Muscle layer of duodenum (tissue), 2 donors: ENCODE data around the gene LRRC74A.
A peak's percentile ranks its signal among the peaks of the same experiment; 100 is the strongest.

Experiments used
- H3K27ac ChIP-seq: one replicate; pipeline ENCODE4 v1.7.0; 2013; ENCODE audit warnings: mild to moderate bottlenecking, low read length
- H3K27me3 ChIP-seq: one replicate; pipeline ENCODE4 v1.7.0; 2013; ENCODE audit warnings: low read depth, mild to moderate bottlenecking, control low read depth, low read length
- H3K36me3 ChIP-seq, 2 donors: one replicate each; pipeline ENCODE4 v1.7.0; 2013; ENCODE audit warnings: low read length in 2 of 2, control low read depth in 1 of 2, mild to moderate bottlenecking in 1 of 2; ENCODE audit not compliant: insufficient read depth in 2 of 2, control insufficient read depth in 1 of 2
- H3K4me1 ChIP-seq, 2 donors: one replicate each; pipeline ENCODE4 v1.7.0; 2013; ENCODE audit warnings: low read length in 2 of 2, mild to moderate bottlenecking in 2 of 2, control low read depth in 1 of 2, moderate library complexity in 1 of 2; ENCODE audit not compliant: insufficient read depth in 2 of 2, control insufficient read depth in 1 of 2
- H3K4me3 ChIP-seq, 2 donors: one replicate each; pipeline ENCODE4 v1.7.0; 2013; ENCODE audit warnings: low read length in 2 of 2, low read depth in 1 of 2, mild to moderate bottlenecking in 1 of 2
- H3K9me3 ChIP-seq, 2 donors: one replicate each; pipeline ENCODE4 v1.7.0; 2013; ENCODE audit warnings: low read length in 2 of 2, control low read depth in 1 of 2, mild to moderate bottlenecking in 1 of 2; ENCODE audit not compliant: control insufficient read depth in 1 of 2
- donor health status: healthy.

The LRRC74A gene

GRCh38 chr14:76810953-76811400, 15.2 kb upstream of the LRRC74A start:
- Histone ChIP-seq H3K27ac (peak overlapping the region; percentile 70), H3K9me3 (no peaks in the 10 kb centered on the region), H3K4me1 (peaks cover 5 to 6% of the 10 kb centered on the region in 2 donors), H3K4me3 (peak overlapping the region; percentile 46 to 80), H3K36me3 (peaks cover 17 to 20% of the 10 kb centered on the region in 2 donors), H3K27me3 (no peaks in the 10 kb centered on the region)

- H3K36me3 ChIP-seq, result peaks cover 12 to 14% of the 10 kb centered on the region in 2 donors
- H3K27ac ChIP-seq, result peak overlapping the region; percentile 68
- peaks cover 5 to 6% of the 10 kb centered on the region in 2 donors for H3K4me1 ChIP-seq
- H3K4me3 ChIP-seq, result peak overlapping the region; percentile 77 to 80
- H3K27me3 ChIP-seq, result no peaks in the 10 kb centered on the region
- no peaks in the 10 kb centered on the region for H3K9me3 ChIP-seq
Observed at GRCh38 chr14:76811561-76811960, 14.6 kb upstream of the LRRC74A start.

- Histone ChIP-seq H3K36me3 (peaks cover 7 to 9% of the 10 kb centered on the region in 2 donors), H3K4me3 (peak overlapping the region; percentile 77 to 80), H3K27me3 (no peaks in the 10 kb centered on the region), H3K4me1 (peaks cover 5 to 6% of the 10 kb centered on the region in 2 donors), H3K9me3 (no peaks in the 10 kb centered on the region), H3K27ac (peak overlapping the region; percentile 68)
Observed at GRCh38 chr14:76812093-76812421, 14.2 kb upstream of the LRRC74A start.

- Histone ChIP-seq H3K36me3 (peaks cover 3 to 6% of the 10 kb centered on the region in 2 donors), H3K9me3 (no peaks in the 10 kb centered on the region), H3K4me1 (peaks cover 5 to 6% of the 10 kb centered on the region in 2 donors), H3K27me3 (no peaks in the 10 kb centered on the region), H3K27ac (peak within 1 kb of the TSS; percentile 68), H3K4me3 (peak within 1 kb of the TSS; percentile 77 to 80)
Observed at GRCh38 chr14:76812422-76813383, 13.5 kb upstream of the LRRC74A start, which contains the start of gene ANGEL1. TSS of gene ANGEL1 (minus strand) at chr14:76812882. CDS start at chr14:76812827, 55 bp downstream.

- Histone ChIP-seq H3K27ac (no peak overlapping the region), H3K9me3 (no peaks in the 10 kb centered on the region), H3K27me3 (no peaks in the 10 kb centered on the region), H3K36me3 (no peaks in the 10 kb centered on the region), H3K4me3 (no peak overlapping the region), H3K4me1 (peaks cover 5 to 6% of the 10 kb centered on the region in 2 donors)
Observed at GRCh38 chr14:76814726-76815645, 11.2 kb upstream of the LRRC74A start.

- Histone ChIP-seq H3K27ac (no peak overlapping the region), H3K36me3 (no peaks in the 10 kb centered on the region), H3K4me1 (no peaks in the 10 kb centered on the region), H3K4me3 (no peak overlapping the region), H3K27me3 (no peaks in the 10 kb centered on the region), H3K9me3 (no peaks in the 10 kb centered on the region)
Observed at GRCh38 chr14:76820700-76821099, 5.5 kb upstream of the LRRC74A start.

GRCh38 chr14:76827696-76828296, 1.6 kb downstream of the LRRC74A start:
- Histone ChIP-seq H3K4me3 (peak overlapping the region; percentile 4 to 49), H3K27me3 (no peaks in the 10 kb centered on the region), H3K27ac (no peak overlapping the region), H3K36me3 (no peaks in the 10 kb centered on the region), H3K4me1 (peaks cover 0 to 5% of the 10 kb centered on the region in 2 donors), H3K9me3 (no peaks in the 10 kb centered on the region)

- no peaks in the 10 kb centered on the region for H3K36me3 ChIP-seq
- no peaks in the 10 kb centered on the region for H3K27me3 ChIP-seq
- H3K4me1 ChIP-seq, result peaks cover 0 to 5% of the 10 kb centered on the region in 2 donors
- no peak overlapping the region for H3K27ac ChIP-seq
- no peaks in the 10 kb centered on the region for H3K9me3 ChIP-seq
- H3K4me3 ChIP-seq, result peak overlapping the region; percentile 4 to 49
Observed at GRCh38 chr14:76828339-76829012, 2.3 kb downstream of the LRRC74A start.

GRCh38 chr14:76829013-76829365, 2.8 kb downstream of the LRRC74A start:
- Histone ChIP-seq H3K36me3 (no peaks in the 10 kb centered on the region), H3K4me1 (peaks cover 0 to 5% of the 10 kb centered on the region in 2 donors), H3K27me3 (no peaks in the 10 kb centered on the region), H3K27ac (no peak overlapping the region), H3K4me3 (no peak overlapping the region), H3K9me3 (no peaks in the 10 kb centered on the region)

GRCh38 chr14:76829650-76830421, 3.6 kb downstream of the LRRC74A start:
- H3K27me3 ChIP-seq, result no peaks in the 10 kb centered on the region
- H3K4me1 ChIP-seq, result peaks cover 0 to 5% of the 10 kb centered on the region in 2 donors
- no peaks in the 10 kb centered on the region for H3K9me3 ChIP-seq
- no peaks in the 10 kb centered on the region for H3K36me3 ChIP-seq
- no peak overlapping the region for H3K4me3 ChIP-seq
- H3K27ac ChIP-seq, result peak overlapping the region; percentile 5
